HG03135 (cell line): ENCODE measurements around the gene CDK6.
"Not testable (repeated sequence)": the region's sequence is repeated elsewhere in the genome, so short reads cannot be mapped to it uniquely, and the experiment has no call there.

ENCODE experiments used
- ATAC-seq: cut with Tn5 transposase; IDR thresholded peaks from one replicate; pipeline ENCODE4 v1.9.1; 2021; ENCODE audit warnings: mild to moderate bottlenecking, moderate library complexity; ENCODE audit not compliant: unreplicated experiment

CDK6 gene

DNA sequence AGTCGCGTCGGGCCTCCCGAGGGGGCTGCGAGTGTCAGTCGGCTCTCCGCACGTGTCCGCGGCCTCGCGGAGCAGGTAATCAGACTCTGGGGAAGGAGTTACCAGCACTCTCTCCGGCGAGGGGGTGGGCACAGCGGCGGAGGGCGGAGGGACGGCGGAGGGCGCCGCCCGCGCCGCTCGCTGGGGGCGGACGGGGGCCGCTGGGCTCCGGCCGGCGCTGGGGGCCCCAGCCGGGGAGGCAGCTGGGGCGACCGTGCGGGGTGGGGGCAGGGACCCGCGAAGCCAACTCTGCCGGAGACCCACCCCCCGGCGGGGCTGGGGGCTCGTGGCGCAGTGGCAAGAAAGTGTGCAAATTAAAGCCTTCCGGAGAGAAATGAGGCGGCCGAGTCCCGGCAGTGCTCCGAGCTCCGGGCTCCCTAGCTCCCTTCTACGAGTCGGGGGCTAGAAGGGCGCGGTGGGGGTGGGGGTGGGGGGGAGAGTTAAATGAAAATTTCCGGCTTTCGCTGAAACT is at the start of gene CDK6:
Gene CDK6 (minus strand): TSS at position 85 of the 511 bp plus-strand sequence. CDS start 3,250 bp downstream, outside the sequence.
- ATAC-seq = peak; percentile 26

DNA sequence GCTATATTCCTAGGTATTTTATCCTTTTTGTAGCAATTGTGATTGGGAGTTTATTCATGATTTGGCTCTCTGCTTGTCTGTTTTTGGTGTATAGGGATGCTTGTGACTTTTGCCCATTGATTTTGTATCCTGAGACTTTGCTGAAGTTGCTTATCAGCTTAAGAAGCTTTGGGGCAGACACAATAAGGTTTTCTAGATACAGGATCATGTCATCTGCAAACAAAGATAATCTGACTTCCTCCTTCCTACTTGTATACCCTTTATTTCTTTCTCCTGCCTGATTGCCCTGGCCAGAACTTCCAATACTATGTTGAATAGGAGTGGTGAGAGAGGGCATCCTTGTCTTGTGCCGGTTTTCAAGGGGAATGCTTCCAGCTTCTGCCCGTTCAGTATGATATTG is 49.7 kb upstream of the CDK6 start:
- ATAC-seq = not testable (repeated sequence)

DNA sequence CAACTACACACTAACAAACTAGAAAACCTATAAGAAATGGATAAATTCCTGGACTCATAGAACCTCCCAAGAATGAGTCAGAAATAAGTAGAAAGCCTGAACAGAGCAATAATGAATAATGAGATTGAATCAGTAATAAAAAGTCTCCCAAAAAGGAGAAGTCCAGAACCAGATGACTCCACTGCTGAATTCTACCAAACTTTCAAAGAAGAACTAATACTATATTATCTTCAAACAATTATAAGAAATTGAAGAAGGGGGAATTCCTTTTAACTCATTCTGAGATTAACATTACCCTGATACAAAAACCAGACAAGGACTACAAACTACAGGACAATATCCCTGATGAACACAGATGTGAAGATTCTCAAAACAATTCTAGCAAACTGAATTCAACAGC is 47.8 kb upstream of the CDK6 start:
- no peak for ATAC-seq

DNA sequence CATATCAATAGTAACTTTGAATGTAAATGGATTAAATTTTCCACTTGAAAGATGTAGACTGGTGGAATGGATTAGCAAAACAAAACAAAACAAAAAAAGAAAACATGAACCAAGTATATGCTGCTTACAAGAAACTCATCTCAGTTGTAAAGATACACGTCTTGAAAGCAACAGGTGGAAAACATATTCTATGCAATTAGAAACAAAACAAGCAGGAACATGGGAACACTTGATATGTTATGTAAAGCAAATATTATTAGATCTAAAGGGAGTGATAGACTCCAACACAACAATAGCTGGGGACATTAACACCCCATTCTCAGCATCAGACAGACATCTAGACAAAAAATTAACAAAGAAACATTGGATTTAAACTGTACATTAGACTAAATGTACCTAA is 46.4 kb upstream of the CDK6 start:
- no peak for ATAC-seq

DNA sequence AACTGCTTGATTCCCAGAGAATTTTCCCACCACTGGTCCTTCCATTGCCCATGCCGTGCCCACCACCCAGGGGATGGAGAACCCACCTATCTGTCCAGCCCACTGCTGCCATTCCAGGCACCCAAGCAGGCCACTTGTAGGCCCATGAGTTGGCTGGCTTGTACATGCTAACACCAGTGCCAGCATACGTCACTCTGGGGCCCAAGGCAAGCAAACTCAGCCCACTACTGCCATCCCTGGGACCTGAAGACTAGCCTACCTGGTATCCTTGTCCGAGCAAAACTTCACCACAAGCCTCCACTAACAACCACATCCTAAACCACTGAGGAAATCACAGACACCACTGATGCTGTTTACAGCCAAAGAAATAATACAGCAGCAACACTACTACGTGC is 44.7 kb upstream of the CDK6 start:
- ATAC-seq = no peak

DNA sequence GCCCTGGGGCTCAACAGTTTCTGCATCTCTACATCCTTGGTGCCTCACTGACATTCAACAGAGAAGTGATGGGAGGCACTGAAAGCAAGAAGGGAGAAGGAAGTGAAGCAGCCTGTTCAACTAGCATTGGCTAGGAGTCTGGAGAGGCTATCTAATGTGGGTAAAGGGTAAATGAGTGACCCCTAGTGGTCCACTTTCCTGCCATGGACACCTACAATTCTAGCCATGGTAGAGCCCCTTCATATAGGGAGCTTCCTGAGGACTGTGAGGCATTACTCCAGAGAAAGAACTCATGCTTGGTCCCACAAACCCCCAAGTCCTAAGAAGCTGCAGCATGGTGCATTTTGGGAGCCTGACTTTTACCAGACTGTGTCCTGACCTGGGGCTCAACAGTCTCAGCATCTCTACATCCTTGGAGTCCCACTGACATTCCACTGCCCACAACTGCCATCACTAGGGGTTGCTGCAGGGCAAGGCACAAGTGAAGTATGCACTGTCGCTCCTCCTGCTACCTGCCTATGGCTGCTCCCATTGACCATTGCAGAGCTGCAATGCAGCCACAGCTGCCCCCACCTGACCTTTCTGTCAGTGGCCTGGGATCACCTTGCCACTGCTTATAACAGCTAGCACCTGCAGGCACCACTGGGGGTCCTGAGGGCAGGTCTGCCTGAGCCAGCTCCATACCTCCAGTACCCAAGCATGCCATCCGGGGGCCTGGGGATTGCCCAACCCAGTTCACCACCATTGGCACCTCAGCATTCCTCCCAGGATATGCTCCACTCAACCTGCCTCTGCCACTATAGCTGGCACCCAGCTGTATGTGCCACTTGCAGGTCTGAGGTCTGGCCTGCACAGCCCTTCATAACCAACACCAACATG is 44.1 kb upstream of the CDK6 start:
- ATAC-seq = no peak

DNA sequence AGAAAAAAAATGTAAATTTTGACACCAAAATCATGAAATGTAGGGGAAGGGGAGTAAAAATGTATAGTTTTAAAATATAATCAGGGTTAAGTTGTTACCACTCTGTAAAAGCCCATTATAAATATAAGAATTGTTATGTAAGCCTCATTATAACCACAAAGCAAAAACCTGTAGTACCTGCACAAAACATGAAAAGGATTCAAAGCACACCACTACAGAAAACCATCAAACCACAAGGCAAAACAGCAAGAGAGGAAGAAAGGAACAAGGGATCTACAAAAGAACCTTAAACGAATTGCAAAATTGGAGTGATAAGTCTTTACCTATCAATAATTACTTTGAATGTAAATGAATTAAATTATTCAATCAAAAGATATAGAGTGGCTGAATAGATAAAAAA is 41.0 kb upstream of the CDK6 start:
- ATAC-seq = no peak

DNA sequence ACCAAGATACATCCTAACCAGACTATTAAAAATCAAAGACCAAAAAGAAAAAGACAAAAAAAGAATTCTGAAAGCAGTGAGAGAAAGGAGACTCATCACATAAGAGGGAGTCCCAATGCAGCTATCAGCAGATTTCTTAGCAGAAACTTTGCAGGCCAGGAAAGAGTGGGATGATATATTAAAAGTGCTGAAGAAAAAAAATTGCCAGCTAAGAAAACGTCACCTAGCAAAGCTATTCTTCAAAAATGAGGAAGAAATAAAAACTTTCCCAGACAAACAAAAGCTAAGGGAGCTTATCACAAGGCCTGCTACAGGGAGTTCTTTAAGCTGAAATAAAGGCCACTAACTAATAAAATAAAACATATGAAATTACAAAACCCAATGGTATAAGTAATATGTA is 40.5 kb upstream of the CDK6 start:
- no peak for ATAC-seq

DNA sequence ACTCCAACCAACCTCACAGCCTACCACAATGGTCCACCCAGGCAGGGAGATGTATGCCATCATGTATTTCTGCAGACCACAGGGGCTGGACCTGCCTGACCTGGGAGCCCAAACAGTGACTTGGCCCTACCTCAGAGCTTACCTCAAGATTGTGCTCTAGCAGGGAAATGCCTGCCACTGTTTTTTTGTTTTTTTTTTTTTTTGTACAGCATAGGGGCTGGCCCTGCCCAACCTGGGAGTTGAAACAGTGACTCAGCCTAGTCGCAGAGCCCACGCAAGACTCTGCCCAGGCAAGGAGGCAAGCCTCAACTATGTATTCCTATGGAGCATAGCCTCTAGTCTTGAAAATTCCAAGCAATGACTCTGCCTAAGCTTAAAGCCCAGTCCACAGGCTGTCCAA is 39.3 kb upstream of the CDK6 start:
- no peak for ATAC-seq

DNA sequence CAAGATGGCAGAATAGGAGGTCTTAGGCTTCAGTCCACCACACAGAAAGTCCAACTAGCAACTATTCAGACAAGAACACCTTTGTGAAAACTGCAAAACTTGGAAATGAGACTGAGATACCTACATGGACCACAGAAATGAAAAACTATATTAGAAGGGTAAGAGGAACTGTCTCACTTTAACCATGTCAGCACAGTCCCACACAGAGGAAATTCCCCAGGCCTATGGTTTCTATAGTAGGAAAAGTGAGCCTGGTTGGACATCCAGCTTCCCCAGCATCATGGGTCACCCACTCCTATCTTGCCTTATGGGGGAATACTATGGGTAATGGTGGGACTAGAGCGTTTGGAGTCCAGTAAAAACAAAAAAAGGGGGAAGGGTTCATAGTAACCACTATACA is 38.8 kb upstream of the CDK6 start:
- no peak for ATAC-seq

DNA sequence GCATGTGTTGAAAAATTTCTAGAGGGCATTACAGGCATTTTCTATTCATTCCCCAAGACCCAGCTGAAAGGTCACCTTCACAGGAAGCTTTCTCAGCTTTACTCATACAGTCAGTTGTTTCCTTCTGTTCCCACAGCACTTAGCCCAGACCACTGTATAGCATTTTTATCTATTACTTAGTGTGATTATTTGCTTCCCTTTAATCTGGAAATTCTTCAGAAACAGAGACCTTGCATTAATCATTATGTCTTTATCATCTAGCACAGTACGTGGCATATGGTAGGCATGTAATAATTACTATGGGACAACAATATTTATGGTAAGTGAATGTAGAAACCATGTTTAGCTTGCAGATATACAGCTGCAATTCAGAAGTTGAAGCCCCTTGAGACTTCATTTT is 38.2 kb upstream of the CDK6 start:
- ATAC-seq = no peak

DNA sequence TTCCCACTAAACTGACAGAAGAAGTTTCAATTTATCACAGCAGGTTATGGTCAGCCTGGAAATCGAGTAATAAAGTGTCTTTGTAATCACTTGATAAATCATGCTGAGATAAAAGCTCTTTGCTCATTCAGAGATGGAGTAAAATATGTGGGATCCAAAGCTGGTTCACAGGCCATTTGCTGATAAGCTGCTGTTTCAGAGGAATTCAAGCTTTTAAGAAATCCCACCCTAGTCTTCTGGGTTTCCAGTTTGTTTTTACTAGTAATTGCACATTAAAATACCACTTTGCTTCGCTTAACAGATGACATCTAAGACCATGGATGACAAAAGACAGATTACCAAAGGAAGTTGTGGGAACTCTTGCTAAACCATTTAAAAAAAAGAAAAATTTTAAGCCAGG is 37.4 kb upstream of the CDK6 start:
- no peak for ATAC-seq

DNA sequence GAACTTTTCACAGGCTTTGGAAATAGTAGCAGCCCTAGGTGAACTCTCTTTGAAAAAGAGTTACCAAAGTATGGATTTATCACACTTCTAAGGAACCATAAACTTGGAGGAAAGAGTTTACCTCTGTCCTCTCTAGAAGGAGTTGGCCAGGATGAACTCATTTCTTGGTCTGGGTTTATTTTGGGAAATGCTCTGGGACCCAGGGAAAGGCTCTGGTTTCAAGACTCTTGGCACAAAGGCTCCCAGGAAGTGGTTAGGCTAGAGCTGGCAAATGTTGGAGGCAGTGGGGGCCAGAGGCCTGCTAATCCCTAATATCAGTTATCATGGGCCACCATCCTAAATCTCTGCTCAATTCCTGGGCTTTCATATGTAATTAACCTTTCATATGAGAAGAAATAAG is 36.3 kb upstream of the CDK6 start:
- no peak for ATAC-seq

DNA sequence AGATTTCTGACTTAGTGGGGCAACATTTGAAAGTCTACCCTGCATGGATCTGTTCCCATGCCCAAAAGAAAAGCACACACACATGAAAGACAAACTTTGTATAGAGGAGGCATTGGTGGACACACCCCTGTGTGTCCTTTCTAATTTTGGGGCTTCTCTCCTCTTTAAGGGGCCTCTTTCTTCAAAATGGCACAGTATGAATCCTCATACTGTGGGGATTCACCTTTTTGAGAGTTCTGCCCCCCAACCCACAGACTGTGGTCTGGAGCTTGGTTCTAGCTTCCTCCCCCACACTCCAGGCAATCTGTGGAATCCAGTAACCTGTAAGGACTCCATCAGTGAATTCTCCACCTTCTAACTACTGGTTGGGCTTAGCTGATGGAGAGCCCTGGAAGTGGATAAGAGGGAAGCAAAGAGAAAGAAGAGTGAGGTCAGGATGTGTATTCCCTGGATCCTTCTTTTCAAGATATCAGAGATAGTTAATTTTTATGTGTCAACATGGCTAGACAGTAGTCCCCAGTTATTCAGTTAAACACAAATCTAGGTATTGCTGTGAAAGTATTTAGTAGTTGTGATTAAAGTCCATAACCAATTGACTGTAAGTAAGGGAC is 32.4 kb upstream of the CDK6 start:
- ATAC-seq = no peak

DNA sequence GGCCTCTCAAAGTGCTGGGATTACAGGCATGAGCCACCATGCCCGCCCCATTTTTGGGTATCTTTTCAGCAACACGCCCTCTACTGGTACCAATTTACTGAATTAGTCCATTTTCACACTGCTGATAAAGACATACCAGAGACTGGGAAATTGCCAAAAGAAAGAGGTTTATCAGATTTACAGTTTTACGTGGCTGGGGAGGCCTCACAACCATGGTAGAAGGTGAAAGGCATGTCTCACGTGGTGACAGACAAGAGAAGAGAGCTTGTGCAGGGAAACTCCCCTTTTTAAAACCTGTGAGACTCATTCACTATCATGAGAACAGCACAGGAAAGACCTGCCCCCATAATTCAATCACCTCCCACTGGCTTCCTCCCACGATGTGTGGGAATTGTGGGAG is 27.8 kb upstream of the CDK6 start:
- not testable (repeated sequence) for ATAC-seq

DNA sequence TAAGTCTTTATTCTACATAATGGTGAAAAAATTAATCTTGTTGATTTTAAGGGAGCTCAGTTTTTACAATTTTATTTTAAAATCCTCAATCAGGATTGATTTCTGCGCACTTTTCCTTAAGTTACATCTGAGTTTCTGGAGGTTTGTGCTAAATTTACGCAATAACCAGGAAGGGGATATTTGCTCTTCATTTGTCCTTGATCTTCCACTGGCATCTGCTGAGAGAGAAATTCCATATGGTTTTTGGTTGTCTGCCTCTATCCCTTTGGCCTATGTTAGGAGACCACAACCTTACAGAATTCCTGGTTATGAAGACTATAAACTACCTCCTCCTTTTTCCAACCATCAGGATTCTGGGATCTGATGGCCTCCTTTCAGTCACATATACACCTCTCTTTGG is 20.1 kb upstream of the CDK6 start:
- no peak for ATAC-seq

DNA sequence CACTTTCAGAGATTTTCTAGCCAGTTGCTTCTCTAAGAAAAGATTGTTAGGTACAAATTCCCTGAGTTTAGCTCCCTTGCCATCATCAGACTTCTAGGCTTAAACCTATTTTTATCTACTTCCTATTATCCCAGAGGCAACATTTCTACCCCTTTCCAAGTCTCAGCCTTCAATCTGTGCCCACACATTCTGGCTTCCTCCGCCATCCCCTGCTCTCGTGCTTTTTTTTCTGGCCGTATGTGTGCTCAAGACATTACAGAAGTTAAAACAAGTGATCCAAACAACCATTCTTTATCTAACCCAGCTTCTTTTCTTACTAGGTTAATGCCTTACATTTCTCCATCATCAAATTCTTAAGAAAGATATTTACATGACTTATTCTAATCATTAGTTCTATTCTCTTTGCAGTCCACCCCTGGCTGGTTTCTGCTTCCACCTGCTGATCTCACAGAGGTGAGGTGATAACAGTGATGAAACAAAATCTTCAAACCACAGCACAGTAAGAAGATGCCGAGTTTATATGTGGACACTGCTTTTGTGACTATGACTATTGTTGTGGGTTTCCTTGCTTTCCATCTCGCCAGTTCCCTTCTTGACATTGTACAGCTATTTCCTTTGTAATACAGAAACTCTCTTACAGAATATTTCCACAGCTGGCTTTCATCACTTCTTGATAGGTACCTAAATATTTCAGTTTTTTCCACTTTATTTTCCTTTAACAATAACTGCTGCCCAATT is 18.3 kb upstream of the CDK6 start:
- peak; percentile 63 for ATAC-seq

DNA sequence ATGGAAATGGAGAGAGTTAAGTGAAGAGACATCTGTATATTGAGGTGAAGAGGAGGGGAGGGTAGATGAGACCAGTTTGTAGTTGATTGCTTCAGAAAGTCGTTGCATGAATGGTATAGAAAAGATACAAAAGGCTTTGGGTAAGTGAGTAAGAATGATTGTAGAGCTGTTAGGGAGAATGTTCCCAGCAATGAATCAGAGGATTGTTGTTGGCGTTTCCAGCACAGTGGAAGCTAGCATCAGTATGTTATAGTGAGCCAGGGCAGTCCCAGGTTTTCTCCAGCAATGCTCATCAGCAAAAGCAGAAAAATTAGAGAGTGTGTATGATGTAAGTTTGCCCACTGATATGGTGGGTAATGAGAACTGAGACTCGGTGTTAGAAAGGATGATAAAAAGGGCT is 15.4 kb upstream of the CDK6 start:
- no peak for ATAC-seq

DNA sequence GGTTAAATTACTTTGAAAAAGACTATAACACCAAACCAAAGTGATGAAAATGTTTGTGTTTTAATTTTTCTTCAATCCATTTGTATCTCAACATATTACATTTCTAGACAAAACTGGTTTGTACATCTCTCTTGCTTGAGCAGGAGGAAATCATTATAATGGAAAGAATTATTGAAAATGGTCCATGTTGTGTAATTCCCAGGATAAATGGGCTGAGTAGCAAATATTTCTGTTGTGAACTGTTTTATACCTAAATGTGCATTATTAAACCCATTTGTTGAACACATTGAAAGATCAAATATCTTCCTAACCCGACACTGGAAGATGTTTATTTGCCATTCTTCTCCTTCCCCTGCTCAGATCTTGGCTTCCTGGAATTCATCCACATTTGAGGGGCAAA is 14.1 kb upstream of the CDK6 start:
- no peak for ATAC-seq

DNA sequence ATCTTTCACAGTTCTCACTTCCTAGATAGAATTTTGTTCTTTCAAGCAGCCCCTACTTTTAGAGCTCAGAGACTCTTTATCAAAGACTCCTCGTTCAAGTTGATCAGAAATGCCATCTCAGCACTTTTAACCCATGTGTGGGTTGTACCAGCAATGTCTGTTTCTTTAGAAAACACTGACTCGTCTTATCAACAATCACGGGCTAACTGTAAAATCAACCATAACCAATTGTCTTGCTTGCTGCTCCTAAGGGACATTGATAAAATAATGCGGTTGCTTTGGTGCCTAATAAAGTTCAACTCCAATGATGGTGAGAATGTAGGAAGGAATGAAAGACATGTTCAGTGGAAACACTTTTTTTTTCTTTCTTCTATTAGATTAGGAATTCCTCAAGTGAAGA is 12.9 kb upstream of the CDK6 start:
- no peak for ATAC-seq

DNA sequence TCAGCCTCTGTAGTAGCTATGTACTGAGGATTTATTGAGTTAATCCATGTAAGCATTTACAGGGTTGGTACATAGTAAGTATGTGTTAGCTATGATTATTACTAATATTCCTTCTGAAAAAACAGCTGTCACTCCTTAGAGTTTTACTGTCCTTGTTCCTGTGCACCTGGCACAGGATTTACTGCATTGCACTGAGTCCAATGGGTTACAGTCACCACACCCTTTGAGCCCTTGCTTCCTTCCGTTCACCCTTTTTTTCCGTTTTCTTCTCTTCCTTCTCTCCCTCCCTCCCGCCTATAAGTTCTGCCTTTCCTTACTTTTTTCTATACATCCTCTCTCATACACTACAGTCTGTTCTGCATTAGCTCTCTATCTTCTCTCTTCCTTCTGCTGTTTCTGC is 12.5 kb upstream of the CDK6 start:
- no peak for ATAC-seq

DNA sequence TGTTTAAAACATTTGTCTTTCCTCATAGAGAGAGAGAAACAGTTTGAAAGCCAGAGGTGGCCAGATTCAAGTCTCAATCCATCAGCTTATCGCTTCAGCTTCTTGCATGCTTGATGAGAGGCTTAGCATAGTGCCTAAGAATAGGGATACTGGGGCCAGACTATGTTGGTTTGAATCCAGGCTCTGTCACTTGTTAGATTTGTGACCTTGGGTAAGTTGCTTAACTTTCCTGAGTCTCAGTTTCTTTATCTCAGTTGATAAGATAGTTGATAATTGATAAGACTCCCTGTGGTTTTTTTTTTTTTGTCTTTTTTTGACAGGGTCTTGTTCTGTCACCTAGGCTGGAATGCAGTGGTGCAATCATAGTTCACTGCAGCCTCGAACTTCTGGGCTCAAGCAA is 12.1 kb upstream of the CDK6 start:
- no peak for ATAC-seq
